GM21515 (cell line): Measurements from ENCODE around the gene GPHN.
"Not testable (repeated sequence)": the region's sequence is repeated elsewhere in the genome, so short reads cannot be mapped to it uniquely, and the experiment has no call there.

ENCODE experiments used
- ATAC-seq: cut with Tn5 transposase; IDR thresholded peaks from one replicate; pipeline ENCODE4 v1.9.1; 2021; ENCODE audit not compliant: unreplicated experiment

Gene GPHN

GRCh38 chr14:66651536-66652220 lies 143.7 kb downstream of the GPHN start:
- no peak for ATAC-seq

DNA sequence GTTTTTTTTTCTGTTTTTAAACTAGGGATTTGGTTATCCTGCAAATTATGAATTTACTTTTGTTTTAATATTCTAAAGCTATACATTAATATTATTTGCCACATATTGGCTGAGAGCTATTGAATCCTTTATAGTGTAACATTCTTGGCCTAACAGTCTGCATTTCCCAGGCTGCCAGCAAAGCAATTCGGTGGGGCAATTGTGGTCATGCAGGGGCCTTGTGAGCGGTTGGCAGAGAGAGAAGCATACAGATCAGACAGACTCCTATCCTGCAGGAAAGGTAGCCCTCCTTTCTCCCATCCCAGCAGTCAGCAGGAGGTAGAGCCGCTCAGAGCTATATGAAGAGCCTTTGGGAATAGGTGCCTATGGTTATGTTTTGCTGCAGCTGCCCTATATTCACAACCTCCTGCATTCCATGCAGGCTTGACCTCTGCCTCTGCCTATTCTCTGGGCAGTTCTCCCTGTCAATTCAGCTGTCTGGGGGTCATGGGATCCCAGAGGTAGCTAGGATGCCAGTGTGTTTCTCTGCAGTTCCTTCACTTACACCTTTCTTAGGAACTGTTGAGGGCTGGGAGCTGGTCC lies 144.7 kb downstream of the GPHN start:
- ATAC-seq: no peak

GRCh38 chr14:66657780-66658179 lies 149.8 kb downstream of the GPHN start:
- ATAC-seq: no peak

DNA sequence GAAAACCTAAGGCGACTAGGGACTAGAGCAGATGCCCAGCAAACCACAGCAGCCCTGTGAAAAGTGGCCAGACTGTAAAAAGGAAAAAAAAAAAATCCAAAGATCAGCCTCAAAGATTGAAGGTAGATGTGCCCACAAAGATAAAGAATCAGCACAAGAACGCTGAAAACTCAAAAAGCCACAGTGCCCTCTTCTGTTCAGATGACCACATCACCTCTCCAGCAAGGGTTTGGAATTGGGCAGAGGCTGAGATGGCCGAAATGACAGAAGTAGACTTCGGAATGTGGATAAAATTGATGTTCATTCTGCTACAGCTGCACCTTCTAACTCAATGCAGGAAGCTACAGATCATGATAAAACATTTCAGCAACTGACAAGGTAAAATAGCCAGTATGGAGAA lies 154.4 kb downstream of the GPHN start:
- no peak for ATAC-seq

GRCh38 chr14:66677780-66678179 lies 169.8 kb downstream of the GPHN start:
- ATAC-seq: no peak

DNA sequence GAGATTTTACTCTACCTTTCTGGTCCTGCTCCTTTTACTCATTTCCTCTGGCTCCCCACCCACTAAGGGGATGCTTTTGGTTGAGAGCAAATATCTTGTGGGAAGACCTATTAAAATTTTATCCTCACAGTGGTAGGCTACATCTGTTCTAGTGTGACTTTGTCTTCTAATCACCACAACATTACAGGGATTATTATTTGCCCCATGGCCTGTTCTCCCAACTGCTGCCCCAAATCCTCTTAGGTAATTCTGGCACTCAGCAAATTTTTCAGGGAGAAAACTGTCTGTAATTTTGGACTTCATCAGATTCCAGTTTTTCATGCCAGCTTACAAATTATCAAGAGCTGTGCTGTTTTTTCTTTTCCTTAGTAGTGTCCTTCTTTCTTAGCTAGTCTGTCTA lies 172.3 kb downstream of the GPHN start:
- ATAC-seq: no peak

GRCh38 chr14:66696326-66696725 lies 188.4 kb downstream of the GPHN start:
- ATAC-seq: no peak

- no peak for ATAC-seq
These were observed 190.6 kb downstream of the GPHN start for GRCh38 chr14:66698503-66698902.

- ATAC-seq: no peak
These were observed 193.9 kb downstream of the GPHN start for GRCh38 chr14:66701813-66702212.

DNA sequence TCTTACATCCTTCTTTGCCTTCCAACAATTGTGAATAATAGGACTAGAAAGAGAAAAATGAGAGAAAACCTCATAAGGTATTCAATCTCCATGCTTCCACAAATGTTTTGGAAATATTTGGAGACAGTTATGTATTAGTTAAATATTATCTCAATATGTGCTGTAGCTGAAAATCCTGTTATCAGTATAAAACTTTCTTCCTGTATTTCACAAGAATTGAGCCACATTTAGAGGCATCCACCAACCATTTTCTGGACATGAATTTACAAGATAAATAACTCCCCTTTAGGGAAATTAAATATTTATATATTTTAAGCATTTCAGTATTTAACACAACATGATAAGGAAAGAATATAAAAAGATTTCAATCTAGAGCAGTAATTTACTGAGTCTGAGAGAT lies 200.3 kb downstream of the GPHN start:
- no peak for ATAC-seq

GRCh38 chr14:66709291-66709690 lies 201.3 kb downstream of the GPHN start:
- no peak for ATAC-seq

- ATAC-seq: not testable (repeated sequence)
These were observed 206.3 kb downstream of the GPHN start for GRCh38 chr14:66714291-66714690.

DNA sequence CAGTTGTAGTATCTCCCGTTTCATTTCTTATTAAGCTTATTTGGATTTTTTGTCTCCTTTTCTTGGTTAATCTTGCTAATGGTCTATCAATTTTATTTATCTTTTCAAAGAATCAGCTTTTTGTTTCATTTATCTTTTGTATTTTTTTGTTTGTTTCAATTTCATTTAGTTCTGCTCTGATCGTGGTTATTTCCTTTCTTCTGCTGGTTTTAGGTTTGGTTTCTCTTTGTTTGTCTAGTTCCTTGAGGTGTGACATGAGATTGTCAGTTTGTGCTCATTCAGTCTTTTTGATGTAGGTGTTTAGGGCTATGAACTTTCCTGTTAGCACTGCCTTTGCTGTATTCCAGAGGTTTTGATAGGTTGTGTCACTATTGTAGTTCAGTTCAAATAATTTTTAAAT lies 207.4 kb downstream of the GPHN start:
- not testable (repeated sequence) for ATAC-seq

DNA sequence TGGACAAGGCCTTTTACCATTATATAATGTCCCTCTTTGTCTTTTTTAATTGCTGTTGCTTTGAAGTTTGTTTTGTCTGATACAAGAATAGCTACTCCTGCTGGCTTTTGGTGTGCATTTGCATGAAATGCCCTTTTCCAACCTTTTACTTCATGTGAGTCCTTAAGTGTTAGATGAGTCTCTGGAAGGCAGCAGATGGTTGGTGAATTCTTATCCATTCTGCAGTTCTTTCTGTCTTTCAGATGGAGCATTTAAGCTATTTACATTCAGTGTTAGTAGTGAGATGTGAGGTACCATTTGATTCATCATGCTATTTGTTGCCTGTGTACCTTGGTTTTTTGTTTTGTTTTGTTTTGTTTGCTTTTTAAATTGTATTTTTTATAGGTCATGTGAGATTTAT lies 208.3 kb downstream of the GPHN start:
- no peak for ATAC-seq

DNA sequence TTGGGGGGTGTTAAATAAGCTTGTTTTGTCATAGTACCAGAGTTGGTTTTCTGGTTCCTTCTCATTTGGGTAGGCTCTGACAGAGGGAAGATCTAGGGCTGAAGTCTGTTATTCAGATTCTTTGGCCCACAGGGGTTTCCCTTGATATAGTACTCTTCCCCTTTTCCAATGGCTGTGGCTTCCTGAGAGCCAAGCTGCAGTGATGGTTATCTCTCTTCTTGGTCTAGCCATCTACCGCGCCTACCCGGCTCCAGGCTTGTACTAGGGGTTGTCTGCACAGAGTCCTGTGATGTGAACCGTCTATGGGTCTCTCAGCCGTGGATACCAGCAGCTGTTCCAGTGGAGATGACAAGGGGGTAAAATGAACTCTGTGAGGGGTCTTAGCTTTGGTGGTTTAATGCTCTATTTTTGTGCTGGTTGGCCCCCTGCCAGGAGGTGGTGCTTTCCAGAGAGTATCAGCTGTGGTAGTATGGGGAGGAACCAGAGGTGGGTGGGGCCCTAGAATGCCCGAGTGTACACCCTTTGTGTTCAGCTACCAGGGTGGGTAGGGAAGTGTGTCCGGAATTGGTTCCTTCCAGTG lies 209.7 kb downstream of the GPHN start:
- ATAC-seq: no peak

GRCh38 chr14:66724996-66725395 lies 217.0 kb downstream of the GPHN start:
- no peak for ATAC-seq

DNA sequence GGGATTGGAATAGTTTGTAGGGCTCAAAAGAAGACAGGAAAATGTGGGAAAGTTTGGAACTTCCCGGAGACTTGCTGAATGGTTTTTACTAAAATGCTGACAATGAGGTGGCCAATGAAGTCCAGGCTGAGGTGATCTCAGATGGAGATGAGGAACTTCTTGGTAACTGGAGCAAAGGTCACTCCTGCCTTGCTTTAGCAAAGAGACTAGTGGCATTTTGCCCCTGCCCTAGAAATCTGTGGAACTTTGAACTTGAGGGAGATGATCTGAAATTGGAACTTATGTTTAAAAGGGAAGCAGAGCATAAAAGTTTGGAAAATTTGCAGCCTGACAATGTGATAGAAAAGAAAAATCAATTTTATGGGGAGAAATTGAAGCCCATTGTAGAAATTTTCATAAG lies 223.4 kb downstream of the GPHN start:
- ATAC-seq: not testable (repeated sequence)

- ATAC-seq: no peak
These were observed 227.9 kb downstream of the GPHN start for GRCh38 chr14:66735853-66736252.

DNA sequence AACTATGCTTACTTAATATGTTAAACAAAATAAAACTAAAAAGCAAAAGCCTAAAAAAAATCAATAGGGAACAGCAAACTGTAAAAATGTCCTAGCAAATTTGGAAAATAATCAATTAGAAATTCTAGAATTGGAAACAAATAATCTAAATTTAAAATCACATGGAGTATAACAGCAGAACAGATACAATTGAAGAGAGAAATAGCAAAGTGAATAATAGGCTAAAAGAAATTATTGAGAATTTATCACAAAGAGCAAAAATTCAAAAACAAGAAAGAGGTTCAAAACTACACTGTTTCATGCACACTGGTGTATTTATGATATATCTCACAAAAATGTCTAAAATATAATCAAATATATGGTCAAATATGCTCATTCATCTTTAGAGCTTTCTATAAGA lies 231.9 kb downstream of the GPHN start:
- ATAC-seq: no peak

DNA sequence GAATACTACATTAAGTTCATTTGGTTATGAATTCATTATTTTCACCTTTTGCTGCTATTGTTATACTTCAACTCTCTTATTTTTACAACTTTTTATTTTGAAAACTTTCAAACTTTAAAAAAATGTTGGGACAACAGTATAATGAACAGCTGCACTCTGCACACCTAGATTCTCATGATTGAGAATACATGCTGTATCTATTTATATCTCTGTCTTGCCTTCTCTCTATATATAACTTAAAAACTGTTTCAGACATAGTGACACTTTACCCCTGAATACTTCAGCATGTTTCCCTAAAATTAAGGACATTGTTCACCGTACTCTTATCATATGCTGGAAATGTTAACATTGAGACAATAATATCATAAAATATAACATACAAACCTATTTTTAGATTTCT lies 237.1 kb downstream of the GPHN start:
- no peak for ATAC-seq

DNA sequence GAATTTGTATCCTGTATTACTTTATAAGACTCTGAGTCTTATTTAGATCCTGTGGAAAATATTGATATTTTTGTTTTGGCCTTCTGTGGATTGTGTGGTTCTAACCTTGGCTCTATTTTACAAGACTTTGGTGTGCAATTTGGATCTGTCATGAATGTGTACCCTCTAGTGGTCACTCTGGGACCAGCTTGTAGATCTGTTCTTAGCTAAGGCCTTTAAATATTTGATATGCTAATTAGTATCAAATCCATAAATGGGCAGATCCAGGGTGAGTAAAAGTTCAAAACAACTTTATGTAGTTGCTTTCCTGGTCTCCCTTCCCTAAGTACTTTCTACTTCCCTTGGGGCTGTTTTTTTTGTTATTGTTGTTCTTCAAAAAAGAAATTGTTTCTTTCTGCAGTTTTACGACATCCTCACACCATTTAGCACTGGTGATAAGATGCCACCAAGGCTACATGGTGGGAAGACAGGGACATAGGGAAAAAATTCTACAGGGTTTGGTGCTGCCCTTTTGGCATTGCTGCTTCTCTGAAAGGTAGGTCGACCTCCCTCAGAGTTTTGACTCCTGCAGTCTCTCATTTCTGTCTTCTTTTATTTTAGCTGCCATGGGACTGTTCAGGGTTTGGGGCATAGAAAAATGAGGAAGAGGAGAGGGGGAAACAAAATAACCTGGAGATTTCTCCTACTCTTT lies 238.5 kb downstream of the GPHN start:
- no peak for ATAC-seq

GRCh38 chr14:66752109-66752508 lies 244.2 kb downstream of the GPHN start:
- ATAC-seq: no peak
